ENCODE results near the gene ZNF385B. TPM values are rescaled to one million over a fixed set of nuclear protein-coding genes. Genes with fewer than 3 reads are reported as not detected.

Gene ZNF385B
- total and polyA plus RNA-seq, 9 of the 15 experiments (the other 6 are each of a cell fraction or from before 2014, with no cell fraction given) = 0.50 TPM; not detected in 8

DNA sequence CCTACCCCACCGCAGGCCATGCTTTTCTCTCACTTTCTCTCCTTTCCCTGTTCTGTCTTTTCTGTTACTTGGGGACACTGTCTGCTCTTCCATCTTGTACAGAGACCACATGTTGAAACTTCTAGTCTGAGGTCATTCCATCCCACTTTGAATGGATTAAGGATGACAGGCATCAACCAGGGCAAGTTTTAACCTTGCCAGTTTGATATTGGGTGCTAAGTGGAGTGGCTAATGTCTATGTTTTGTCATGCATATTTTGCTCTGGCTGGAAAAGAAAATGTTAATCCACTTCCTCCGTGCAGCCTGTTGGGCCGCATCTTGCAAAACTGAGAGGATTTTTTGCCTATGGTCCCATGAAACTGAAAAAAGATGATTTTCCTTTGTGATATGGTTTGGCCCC is 391.3 kb downstream of the ZNF385B start:
- DNase-seq (ENCODE audit: extremely low read depth in 1 of 4, low spot score in 3 of 4) (no peak), FAIRE-seq (no peak), ATAC-seq (no peak)
- Histone ChIP-seq H4K20me1 (replicated peaks; ENCODE audit: control insufficient read depth, insufficient read depth, low read length) (no peaks in the 10 kb centered on the region), H3K36me3 (ENCODE audit: control insufficient read depth, insufficient read depth, low read length) (no peaks in the 10 kb centered on the region), H3K4me2 (ENCODE audit: insufficient read depth, low read length) (no peak overlapping the region), H3K4me3 (no peak overlapping the region), H3K9me1 (ENCODE audit: control insufficient read depth, insufficient read depth, low read length) (no peaks in the 10 kb centered on the region), H3K9me3 (replicated peaks; ENCODE audit: control insufficient read depth, insufficient read depth, low read depth, low read length) (no peaks in the 10 kb centered on the region), H3K27ac (ENCODE audit: extremely low read depth, low read depth, low read length) (no peak overlapping the region), H3K79me2 (ENCODE audit: control insufficient read depth, insufficient read depth, low read length) (no peaks in the 10 kb centered on the region), H3K9ac (ENCODE audit: insufficient read depth in 1 of 2, low read depth in 2 of 2, low read length in 2 of 2) (no peak overlapping the region), H3K27me3 (ENCODE audit: control insufficient read depth in 2 of 2, insufficient read depth in 2 of 2, low read length in 2 of 2) (no peaks in the 10 kb centered on the region), H2AFZ (ENCODE audit: low read depth, low read length) (no peak overlapping the region), H3K4me1 (replicated peaks in 1 of 2; ENCODE audit: control insufficient read depth in 2 of 2, insufficient read depth in 2 of 2, low read length in 2 of 2) (no peaks in the 10 kb centered on the region)
- in situ Hi-C loops (cut with MboI) (no loop called here), intact Hi-C loops (cut with micrococcal nuclease) (no loop called here)
- ChIA-PET CTCF (ENCODE audit: low intra/inter-chr PET ratio) (no interaction called here), POLR2A (no interaction called here)
- WGBS (ENCODE audit: insufficient coverage, low coverage, missing lambda C conversion rate) = 2% methylated on average over 3 of the region's 3 CpGs
- no TSS peak for BruUV-seq (replicated peaks)
- TF ChIP-seq ELF1 (tag; IDR thresholded peaks at IDR 0.05) (no peak), TSC22D4 (tag; IDR thresholded peaks at IDR 0.05) (no peak), DIDO1 (tag; IDR thresholded peaks at IDR 0.05; ENCODE audit: low read depth) (no peak), ZBTB33 (CRISPR knock-in tag; IDR thresholded peaks at IDR 0.05) (no peak), ZBTB34 (CRISPR knock-in tag; IDR thresholded peaks at IDR 0.05) (no peak), NONO (IDR thresholded peaks at IDR 0.05; ENCODE audit: low read depth in 2 of 2, low read length in 1 of 2) (no peak), JUNB (CRISPR knock-in tag; conservative IDR thresholded peaks at IDR 0.05) (no peak), SIRT6 (IDR thresholded peaks at IDR 0.05; ENCODE audit: low read depth, low read length) (no peak), HCFC1 (IDR thresholded peaks at IDR 0.05; ENCODE audit: low read depth, low read length) (no peak)
- TF ChIP-seq, protein P1, sequence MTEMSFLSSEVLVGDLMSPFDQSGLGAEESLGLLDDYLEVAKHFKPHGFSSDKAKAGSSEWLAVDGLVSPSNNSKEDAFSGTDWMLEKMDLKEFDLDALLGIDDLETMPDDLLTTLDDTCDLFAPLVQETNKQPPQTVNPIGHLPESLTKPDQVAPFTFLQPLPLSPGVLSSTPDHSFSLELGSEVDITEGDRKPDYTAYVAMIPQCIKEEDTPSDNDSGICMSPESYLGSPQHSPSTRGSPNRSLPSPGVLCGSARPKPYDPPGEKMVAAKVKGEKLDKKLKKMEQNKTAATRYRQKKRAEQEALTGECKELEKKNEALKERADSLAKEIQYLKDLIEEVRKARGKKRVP (CRISPR knock-in tag; IDR thresholded peaks at IDR 0.05) = no peak
- TF ChIP-seq, protein P2, sequence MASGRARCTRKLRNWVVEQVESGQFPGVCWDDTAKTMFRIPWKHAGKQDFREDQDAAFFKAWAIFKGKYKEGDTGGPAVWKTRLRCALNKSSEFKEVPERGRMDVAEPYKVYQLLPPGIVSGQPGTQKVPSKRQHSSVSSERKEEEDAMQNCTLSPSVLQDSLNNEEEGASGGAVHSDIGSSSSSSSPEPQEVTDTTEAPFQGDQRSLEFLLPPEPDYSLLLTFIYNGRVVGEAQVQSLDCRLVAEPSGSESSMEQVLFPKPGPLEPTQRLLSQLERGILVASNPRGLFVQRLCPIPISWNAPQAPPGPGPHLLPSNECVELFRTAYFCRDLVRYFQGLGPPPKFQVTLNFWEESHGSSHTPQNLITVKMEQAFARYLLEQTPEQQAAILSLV (tag; IDR thresholded peaks at IDR 0.05) = no peak
- TF ChIP-seq, protein P3, sequence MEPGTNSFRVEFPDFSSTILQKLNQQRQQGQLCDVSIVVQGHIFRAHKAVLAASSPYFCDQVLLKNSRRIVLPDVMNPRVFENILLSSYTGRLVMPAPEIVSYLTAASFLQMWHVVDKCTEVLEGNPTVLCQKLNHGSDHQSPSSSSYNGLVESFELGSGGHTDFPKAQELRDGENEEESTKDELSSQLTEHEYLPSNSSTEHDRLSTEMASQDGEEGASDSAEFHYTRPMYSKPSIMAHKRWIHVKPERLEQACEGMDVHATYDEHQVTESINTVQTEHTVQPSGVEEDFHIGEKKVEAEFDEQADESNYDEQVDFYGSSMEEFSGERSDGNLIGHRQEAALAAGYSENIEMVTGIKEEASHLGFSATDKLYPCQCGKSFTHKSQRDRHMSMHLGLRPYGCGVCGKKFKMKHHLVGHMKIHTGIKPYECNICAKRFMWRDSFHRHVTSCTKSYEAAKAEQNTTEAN (CRISPR knock-in tag; IDR thresholded peaks at IDR 0.05) = no peak
- TF ChIP-seq, protein P4, sequence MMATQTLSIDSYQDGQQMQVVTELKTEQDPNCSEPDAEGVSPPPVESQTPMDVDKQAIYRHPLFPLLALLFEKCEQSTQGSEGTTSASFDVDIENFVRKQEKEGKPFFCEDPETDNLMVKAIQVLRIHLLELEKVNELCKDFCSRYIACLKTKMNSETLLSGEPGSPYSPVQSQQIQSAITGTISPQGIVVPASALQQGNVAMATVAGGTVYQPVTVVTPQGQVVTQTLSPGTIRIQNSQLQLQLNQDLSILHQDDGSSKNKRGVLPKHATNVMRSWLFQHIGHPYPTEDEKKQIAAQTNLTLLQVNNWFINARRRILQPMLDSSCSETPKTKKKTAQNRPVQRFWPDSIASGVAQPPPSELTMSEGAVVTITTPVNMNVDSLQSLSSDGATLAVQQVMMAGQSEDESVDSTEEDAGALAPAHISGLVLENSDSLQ (IDR thresholded peaks at IDR 0.05) = no peak
- TF ChIP-seq, protein P5, sequence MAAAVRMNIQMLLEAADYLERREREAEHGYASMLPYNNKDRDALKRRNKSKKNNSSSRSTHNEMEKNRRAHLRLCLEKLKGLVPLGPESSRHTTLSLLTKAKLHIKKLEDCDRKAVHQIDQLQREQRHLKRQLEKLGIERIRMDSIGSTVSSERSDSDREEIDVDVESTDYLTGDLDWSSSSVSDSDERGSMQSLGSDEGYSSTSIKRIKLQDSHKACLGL (CRISPR knock-in tag; IDR thresholded peaks at IDR 0.05; ENCODE audit: borderline replicate concordance, poor library complexity, severe bottlenecking) = no peak
